Gastrocnemius medialis (tissue), 4 donors: Measurements from ENCODE around the gene FAM107B.

Source experiments
- CTCF ChIP-seq, 5 experiments: fragments of 450-650 bp in 3 of 5; fragments of 200-600 bp in 2 of 5; sonication (generic) in 2 of 5; IDR thresholded peaks in 4 of 5; conservative IDR thresholded peaks in 1 of 5; 1 replicate in 4 of 5; 2 replicates in 1 of 5; pipeline ENCODE4 v1.5.1; 2016 to 2019; ENCODE audit warnings: antibody characterized with exemption in 5 of 5, mild to moderate bottlenecking in 3 of 5, moderate library complexity in 3 of 5
- POLR2A ChIP-seq, 2 donors: fragments of 450-650 bp; IDR thresholded peaks; one replicate each; pipeline ENCODE4 v1.6.1; 2017; ENCODE audit warnings: antibody characterized with exemption in 2 of 2, mild to moderate bottlenecking in 2 of 2, moderate library complexity in 2 of 2

- TF ChIP-seq CTCF (IDR thresholded peaks at IDR 0.05 in 4 of 5, conservative IDR thresholded peaks at IDR 0.05 in 1 of 5): no peak
- no peak for TF ChIP-seq POLR2A (IDR thresholded peaks at IDR 0.05)
These were observed 71.1 kb downstream of the FAM107B start for GRCh38 chr10:14703631-14704001.
